ENCODE measurements around the gene R3HDM2.

Gene R3HDM2

DNA sequence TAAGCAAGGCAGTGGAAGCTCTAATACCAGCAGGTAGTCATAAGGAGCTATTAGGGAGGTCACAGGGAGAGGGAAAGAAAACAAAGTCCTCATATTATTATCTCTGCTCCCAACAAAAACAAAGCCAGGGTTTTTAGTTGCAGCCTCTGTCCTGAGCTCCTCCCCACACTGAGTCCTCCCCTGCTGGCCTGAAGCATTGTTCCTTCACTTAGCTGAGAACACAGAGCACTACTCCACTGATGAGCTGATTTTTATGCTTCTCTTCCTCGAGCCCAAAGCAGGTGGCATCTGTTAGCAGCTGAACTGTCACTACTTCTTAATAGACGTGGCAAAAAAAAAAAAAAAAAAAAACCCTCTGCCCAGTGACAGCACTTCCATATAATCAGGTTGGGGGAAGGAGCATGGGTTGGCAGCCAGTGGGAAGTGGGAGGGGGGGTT is 169.4 kb downstream of the R3HDM2 start:
- DNase-seq: peak; percentile 70

DNA sequence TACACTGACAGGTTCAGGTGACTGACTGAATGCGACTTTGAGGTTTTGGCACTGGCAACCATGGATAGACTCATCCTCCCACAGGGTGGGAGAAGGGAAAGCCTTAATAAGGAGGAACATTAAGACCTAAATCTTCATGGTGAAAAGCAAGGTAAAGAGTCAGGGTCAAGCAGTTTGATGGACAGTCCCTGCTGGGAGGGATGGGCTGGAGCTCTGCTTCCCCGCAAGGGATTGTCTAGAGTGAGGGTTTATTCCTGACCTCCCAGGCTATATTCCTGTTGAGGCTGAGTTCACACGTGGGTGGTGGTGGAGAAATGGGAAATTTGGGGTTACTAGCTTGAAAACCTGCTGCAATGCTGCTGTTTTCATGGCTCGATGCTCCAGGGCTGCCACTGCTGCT is 170.5 kb downstream of the R3HDM2 start:
- DNase-seq: no peak

GRCh38 chr12:57258977-57259970 is 171.6 kb downstream of the R3HDM2 start:
- no peak for DNase-seq

DNA sequence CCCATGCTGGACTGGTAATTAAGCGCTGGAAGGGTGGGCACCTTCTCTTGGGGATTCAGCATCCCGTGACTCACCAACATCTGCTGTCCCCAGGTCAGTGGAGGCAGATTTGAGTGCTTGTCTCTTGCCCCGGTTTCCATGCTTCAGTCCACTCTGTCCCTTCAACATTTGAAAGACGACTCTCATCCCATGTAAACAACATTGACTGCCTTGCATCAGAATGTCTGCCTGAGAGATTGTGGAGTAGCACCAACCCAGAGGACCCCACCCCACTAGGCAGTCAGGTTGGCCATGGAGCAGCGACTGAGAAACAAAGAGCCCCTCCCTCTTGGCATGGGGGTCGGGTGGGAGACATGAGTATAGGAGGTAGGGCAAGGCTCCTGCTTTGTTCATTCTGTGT is 174.9 kb downstream of the R3HDM2 start:
- no peak for DNase-seq

DNA sequence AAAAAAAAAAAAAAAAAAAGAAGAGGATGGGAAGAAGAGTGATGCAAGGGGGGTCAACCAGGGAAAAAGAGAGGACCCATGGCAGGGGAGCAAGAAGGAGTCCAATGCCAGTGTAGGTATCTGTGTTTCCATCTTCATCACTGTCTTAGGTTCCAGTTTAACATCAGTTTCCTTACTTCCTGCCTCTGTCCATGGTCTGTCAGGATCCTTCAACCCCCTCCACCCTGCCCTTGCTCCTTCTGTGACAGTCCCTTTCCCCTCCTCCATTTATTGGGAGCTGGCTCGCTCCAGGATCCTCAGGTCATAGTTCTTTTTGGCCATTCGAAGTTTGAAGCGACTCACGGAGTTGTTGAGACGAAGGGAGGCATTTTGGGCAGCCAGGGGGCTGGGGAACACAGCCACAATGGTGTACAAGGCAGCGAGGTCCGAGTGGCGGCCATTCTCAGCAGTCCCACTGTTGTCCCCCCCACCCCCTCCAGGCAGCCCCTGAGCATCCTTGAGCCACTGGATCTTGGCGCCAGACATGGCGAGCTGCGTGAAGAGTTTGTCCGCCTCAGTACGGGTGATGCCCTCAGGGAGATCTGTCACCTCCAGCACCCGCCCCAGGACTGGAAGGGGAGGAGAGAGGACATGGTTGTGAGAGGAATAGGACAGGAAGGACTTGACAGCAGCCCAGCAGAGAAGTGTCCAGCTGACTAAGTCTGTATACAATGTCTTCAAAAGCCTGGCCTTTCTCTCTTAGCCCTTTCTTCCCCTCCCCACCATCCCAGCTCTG is 176.2 kb downstream of the R3HDM2 start:
- DNase-seq: no peak

DNA sequence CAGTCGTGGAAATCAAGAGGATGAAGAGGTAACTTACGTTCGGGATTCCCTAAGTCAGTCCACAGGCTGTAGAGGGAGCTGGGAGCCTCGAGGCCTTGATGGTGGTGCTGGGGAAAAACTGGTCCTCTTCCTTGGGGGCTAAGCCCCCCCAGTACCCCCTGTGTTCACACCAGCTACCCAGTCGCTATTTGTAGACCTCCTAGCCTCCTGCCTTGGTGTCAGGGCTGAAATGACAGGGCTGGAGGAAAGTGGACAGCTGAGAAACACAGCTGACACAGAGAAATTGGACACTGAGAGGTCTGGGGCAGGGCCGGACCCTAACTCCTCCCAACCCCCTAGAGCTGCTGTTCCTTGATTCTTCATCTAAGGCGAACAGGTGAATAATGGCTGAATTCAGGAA is 179.9 kb downstream of the R3HDM2 start, which contains the start of gene STAC3:
Gene STAC3, minus strand, starts transcription at position 232 of the 400 bp plus-strand sequence. CDS start 1,551 bp downstream, outside the sequence.
- no peak for DNase-seq

DNA sequence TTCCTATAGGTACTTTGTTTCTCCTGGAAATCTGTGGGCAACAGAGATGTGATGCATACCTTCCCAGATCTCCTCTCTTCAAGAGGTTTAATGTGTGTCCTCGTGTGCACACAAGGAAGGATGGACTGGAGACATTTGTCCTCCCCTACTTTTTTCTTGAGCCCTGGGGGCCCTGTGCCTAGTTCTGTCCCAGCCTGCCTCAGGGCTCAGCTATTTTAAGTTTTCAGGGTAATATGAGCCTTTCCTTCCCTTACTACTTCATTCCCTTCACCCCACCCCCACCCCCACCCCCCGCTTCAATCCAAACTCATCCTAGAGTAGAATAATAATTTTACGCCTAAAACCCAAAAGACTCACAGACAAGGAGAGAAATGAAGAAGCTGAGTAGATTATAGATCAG is 180.3 kb downstream of the R3HDM2 start:
- DNase-seq: no peak

- no peak for DNase-seq
Measured at GRCh38 chr12:57248934-57249742, 181.7 kb downstream of the R3HDM2 start.

- no peak for DNase-seq
Measured at GRCh38 chr12:57247041-57247440, 183.8 kb downstream of the R3HDM2 start.

GRCh38 chr12:57244312-57244696 is 186.5 kb downstream of the R3HDM2 start:
- DNase-seq: no peak

DNA sequence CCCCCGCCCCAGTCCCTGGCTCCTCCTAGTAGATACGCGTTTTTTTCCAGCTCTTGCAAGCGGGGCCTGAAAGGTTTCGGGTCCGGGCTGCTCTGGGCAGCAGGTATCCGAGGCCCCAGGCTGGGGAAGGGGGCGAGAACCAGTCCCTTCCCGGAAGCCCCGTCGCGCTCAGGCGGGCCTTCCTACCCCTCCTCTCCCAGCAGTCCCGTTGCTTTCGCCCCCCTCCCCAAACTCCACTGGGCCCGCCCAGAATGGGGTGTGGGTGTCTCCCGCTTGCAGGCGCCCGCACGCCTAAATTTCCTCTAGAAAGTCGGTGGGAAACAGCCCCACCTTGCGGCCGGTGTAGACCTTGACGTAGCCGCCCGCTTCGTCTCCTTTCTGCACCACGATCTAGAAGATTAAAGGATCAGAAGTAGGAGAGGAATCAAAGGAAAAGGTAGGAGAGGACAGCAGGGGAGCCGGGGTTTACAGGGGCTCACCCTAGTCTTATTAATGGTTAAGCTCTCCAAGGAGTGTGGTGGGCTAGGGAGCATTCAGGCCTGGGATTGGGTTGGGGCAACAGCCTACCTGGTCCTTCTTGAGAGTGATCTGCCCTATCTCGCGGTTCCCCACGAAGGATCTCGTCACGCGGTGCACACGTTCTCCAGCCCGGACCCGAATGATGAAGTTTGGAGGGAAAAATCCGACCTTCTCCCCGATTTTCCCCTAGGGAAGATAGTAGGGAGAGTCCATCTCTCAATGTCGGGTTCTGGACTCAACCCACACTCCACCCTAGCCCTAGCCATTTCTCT is 187.1 kb downstream of the R3HDM2 start:
- peak; percentile 52 for DNase-seq

GRCh38 chr12:57242691-57243454 is 188.0 kb downstream of the R3HDM2 start:
- peak; percentile 60 for DNase-seq

- DNase-seq: peak; percentile 35
Measured at GRCh38 chr12:57242329-57242690, 188.5 kb downstream of the R3HDM2 start.

GRCh38 chr12:57241402-57242310 is 189.2 kb downstream of the R3HDM2 start:
- DNase-seq: no peak

DNA sequence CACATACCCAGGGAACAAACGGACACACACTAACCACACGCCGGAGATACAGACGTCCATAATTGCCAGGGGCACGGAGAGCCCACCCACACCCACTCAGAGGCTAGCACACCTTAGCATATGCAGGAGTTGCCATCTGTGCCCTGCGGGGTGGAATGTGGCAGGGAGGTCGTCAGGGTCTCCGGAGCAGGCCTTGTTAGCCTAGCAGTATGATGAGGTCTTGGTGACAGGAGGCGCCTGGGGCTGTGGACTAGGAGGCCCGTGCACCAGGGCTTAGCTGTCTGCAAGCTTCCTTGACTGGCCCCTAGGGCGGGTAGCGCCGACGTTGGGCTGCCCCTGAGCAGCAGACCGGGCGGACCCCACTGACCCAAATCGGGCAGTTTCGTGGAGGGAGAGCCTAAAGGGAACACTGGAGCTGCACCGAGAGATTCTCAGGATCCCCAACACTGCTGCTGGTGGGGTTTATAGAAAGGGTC is 189.9 kb downstream of the R3HDM2 start:
- DNase-seq: no peak

GRCh38 chr12:57240066-57240921 is 190.5 kb downstream of the R3HDM2 start:
- DNase-seq: peak; percentile 40

GRCh38 chr12:57239587-57240065 is 191.2 kb downstream of the R3HDM2 start:
- no peak for DNase-seq

- peak; percentile 62 for DNase-seq
Measured at GRCh38 chr12:57238854-57239554, 191.8 kb downstream of the R3HDM2 start.

Data from NCI-H1105 (cell line).